Measurements from ENCODE around the gene CDK9.

DNA sequence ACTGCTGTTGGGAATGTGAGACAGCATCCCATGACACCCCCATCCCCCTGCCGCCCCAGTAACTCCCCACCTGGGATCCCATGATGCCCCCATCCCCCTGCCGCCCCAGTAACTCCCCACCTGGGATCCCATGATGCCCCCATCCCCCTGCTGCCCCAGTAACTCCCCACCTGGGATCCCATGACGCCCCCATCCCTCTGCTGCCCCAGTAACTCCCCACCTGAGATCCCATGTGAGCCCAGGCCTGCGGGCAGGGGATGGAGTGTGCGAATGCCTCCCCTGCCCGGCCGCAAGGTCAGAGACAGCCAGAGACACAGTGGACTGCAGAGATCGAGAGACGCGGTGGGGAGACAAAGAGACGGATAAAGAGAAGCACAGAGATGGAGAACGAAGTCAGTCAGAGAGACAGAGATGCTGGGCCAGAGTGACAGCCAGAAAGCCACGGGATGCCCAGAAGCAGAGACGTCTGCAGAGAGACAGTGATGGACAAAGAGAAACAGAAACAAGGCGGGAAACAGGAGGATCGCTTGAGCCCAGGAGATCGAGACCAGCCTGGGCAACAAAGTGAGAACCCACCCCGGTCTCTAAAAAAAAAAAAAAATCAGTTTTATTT is 8.4 kb upstream of the CDK9 start:
- TF ChIP-seq, protein P1, sequence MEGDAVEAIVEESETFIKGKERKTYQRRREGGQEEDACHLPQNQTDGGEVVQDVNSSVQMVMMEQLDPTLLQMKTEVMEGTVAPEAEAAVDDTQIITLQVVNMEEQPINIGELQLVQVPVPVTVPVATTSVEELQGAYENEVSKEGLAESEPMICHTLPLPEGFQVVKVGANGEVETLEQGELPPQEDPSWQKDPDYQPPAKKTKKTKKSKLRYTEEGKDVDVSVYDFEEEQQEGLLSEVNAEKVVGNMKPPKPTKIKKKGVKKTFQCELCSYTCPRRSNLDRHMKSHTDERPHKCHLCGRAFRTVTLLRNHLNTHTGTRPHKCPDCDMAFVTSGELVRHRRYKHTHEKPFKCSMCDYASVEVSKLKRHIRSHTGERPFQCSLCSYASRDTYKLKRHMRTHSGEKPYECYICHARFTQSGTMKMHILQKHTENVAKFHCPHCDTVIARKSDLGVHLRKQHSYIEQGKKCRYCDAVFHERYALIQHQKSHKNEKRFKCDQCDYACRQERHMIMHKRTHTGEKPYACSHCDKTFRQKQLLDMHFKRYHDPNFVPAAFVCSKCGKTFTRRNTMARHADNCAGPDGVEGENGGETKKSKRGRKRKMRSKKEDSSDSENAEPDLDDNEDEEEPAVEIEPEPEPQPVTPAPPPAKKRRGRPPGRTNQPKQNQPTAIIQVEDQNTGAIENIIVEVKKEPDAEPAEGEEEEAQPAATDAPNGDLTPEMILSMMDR (IDR thresholded peaks at IDR 0.05; ENCODE audit: insufficient read depth, low read length, poor library complexity, severe bottlenecking), result no peak
- no peak for TF ChIP-seq EZH2phosphoT487 (conservative IDR thresholded peaks at IDR 0.05; ENCODE audit: low read length)

All from SU-DHL-6 (cell line).